Heart left ventricle (tissue), 16 donors: ENCODE results near the gene C3orf49. TPM values are rescaled to one million over a fixed set of nuclear protein-coding genes. Genes with fewer than 3 reads are reported as not detected.
A peak's percentile ranks its signal among the peaks of the same experiment; 100 is the strongest.

Source experiments
- ATAC-seq, 4 donors: fragments of 200-7000 bp; cut with Tn5 transposase; one replicate each; pipeline ENCODE4 v1.9.1; 2020 to 2022; ENCODE audit warnings: moderate library complexity in 4 of 4, mild to moderate bottlenecking in 3 of 4, moderate number of reproducible peaks in 1 of 4
- DNase-seq, 5 donors: peaks; one replicate each; pipeline ENCODE4 v3.0.0-alpha.2; 2020
- H3K27ac ChIP-seq, 12 donors: fragments of 200-600 bp; sonication (generic) in 4 of 12; one replicate each; pipeline versions ENCODE4 v1.5.0 to v1.8.0; 2016 to 2022; ENCODE audit warnings: mild to moderate bottlenecking in 2 of 12
- H3K27me3 ChIP-seq, 9 donors: fragments of 200-600 bp; sonication (generic) in 2 of 9; one replicate each; pipeline versions ENCODE4 v1.5.1 to v1.8.0; 2016 to 2022; ENCODE audit warnings: mild to moderate bottlenecking in 3 of 9
- H3K36me3 ChIP-seq, 9 donors: fragments of 200-600 bp; sonication (generic) in 2 of 9; one replicate each; pipeline versions ENCODE4 v1.5.0 to v1.8.0; 2018 to 2022; ENCODE audit warnings: mild to moderate bottlenecking in 2 of 9
- H3K4me1 ChIP-seq, 12 donors: fragments of 200-600 bp; sonication (generic) in 4 of 12; one replicate each; pipeline versions ENCODE4 v1.5.0 to v1.8.0; 2016 to 2022; ENCODE audit warnings: mild to moderate bottlenecking in 3 of 12
- H3K4me3 ChIP-seq, 12 donors: fragments of 200-600 bp; sonication (generic) in 4 of 12; one replicate each; pipeline versions ENCODE4 v1.5.0 to v1.8.0; 2017 to 2022; ENCODE audit warnings: mild to moderate bottlenecking in 9 of 12, moderate library complexity in 4 of 12
- H3K9me3 ChIP-seq, 12 donors: fragments of 200-600 bp; sonication (generic) in 4 of 12; one replicate each; pipeline versions ENCODE4 v1.5.0 to v1.8.0; 2016 to 2022; ENCODE audit warnings: mild to moderate bottlenecking in 1 of 12
- CTCF ChIP-seq, 12 donors: fragments of 200-600 bp; sonication (generic) in 4 of 12; IDR thresholded peaks; one replicate each; pipeline versions ENCODE4 v1.5.0 to v1.8.0; 2018 to 2022; ENCODE audit warnings: antibody characterized with exemption in 12 of 12, mild to moderate bottlenecking in 5 of 12
- POLR2A ChIP-seq, 2 donors: fragments of 450-650 bp; IDR thresholded peaks; one replicate each; pipeline ENCODE4 v1.6.1; 2017; ENCODE audit warnings: antibody characterized with exemption in 2 of 2, mild to moderate bottlenecking in 2 of 2, moderate library complexity in 2 of 2
- WGBS, 4 donors: extraction: QIAGEN DNeasy Blood & Tissue Kit in 2 of 4; methylation state at CpG; one replicate each; pipeline versions ENCODE4 v1.1.5 to v1.1.7; 2013 to 2018; 5-methylcytosine and 5-hydroxymethylcytosine counted together
- intact Hi-C, 10 donors: fragments of 100-400 bp; cut with DNase I; formaldehyde crosslinking; loops; one replicate each; pipeline versions ENCODE4 v1.11.1 to v1.14.2; 2022
- polyA plus RNA-seq, 2 donors: library from polyadenylated mRNA; stranded (reverse); fragments of 200-250 nt; gene quantifications; one replicate each; pipeline ENCODE4 v1.2.3, GENCODE V29; 2013
- total RNA-seq, 9 donors: library from RNA; depleted of rRNA in 2 of 9; stranded (reverse); fragments of >200 nt in 2 of 9; fragmentation: NEBNext Ultra II Directional in 3 of 9; extraction: Animal tissue kit (Norgen Biotek cat#: 25700) in 3 of 9; gene quantifications; one replicate each; pipeline versions ENCODE4 v1.1.0 to v1.2.4, GENCODE V29; 2016 to 2023
- donor health status: ischemic (EF 13 %, LVEDD 7.1; RV severe dilation, severe dysfunction).
- donor health status: healthy with polysubstance abuse.
- donor health status: DM: no; HTN: yes; CAD: no.
- donor health status: DM: no; HTN: no; CAD: no.
- donor health status: ischemic (EF 25% LVEDD 6.9; RV normal size, moderate dysfunction).
- donor health status: ischemic (EF 25% LVEDD 5.7; RV mildly dilated, moderate dysfunction).
- donor health status: healthy.
- donor health status: DM: yes; HTN: yes; CAD: no.
- donor health status: ischemic (EF 35%, LVEDD 5.7; RV mildly dilated, moderate dysfunction).
- donor health status: nonischemic (EF 11% LVEDD 7.7; RV severe dilation, severe dysfunction).
- donor health status: DM: yes; HTN: yes; CAD: no.
- donor health status: PGD.
- donor health status: ischemic (EF 29% LVEDD 5.4; RV normal size, mild dysfunction).
- donor health status: nonischemic (EF 23%, LVEDD 6.1; RV moderate dilation, normal function).

Gene C3orf49
- total and polyA plus RNA-seq, 11 donors = not detected

DNA sequence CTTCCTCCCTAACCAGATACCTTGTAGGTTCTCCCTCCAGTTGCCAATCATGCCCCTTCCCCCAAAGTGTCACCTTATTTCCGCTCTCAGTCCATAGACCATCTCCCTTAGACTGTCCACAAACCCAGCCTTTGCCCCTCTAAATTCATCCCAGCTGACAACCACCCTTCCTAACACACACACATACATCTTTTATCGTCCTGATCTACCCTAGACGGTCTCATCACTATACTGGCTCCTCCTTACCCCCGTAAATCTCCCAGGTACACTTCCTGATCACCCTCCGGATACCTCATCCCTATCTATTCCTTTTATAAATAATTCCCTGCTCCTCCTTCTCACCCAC is 43.7 kb downstream of the C3orf49 start:
- TF ChIP-seq CTCF (IDR thresholded peaks at IDR 0.05) (no peak), POLR2A (IDR thresholded peaks at IDR 0.05) (no peak)
- H3K4me3 ChIP-seq = peak overlapping the region; percentile 61 to 99 (median 96)
- intact Hi-C loops = loop anchor here in 7 of 10 donors (2.0 to 10.0 kb wide), 4 partner anchors 50 to 132 kb away; partner anchors contain the start of gene SCAANT1 (in 5 of the 7)
- WGBS, 4 donors = 26 to 32% (median 28%) methylated on average over 5 of the region's 5 CpGs
- peaks cover 0 to 7% (median 0%) of the 10 kb centered on the region in 9 donors for H3K36me3 ChIP-seq
- DNase-seq = no peak
- peak overlapping the region in 10 of 12 donors; percentile 87 to 96 (median 92) for H3K27ac ChIP-seq
- peak in 1 of 4 donors; percentile 10 for ATAC-seq
- no peaks in the 10 kb centered on the region for H3K27me3 ChIP-seq
- H3K4me1 ChIP-seq = peaks cover 3 to 22% (median 15%) of the 10 kb centered on the region in 12 donors
- no peaks in the 10 kb centered on the region for H3K9me3 ChIP-seq

GRCh38 chr3:63863150-63864007 is 44.3 kb downstream of the C3orf49 start, which contains the start of the genes ATXN7 and THOC7:
Gene ATXN7 (plus strand): TSS chr3:63863867. CDS start chr3:63912599, 48,732 bp downstream.
Gene THOC7 (minus strand): TSS chr3:63863805. CDS start chr3:63863790, 15 bp downstream.
- no peak for TF ChIP-seq POLR2A (IDR thresholded peaks at IDR 0.05)
- no peak for TF ChIP-seq CTCF (IDR thresholded peaks at IDR 0.05)
- peak; percentile 45 to 90 (median 84) for ATAC-seq
- 0 to 1% (median 1%) methylated on average over 36 to 98 of the region's 98 CpGs for WGBS, 4 donors
- Histone ChIP-seq H3K4me1 (peaks cover 3 to 22% (median 15%) of the 10 kb centered on the region in 12 donors), H3K9me3 (no peaks in the 10 kb centered on the region), H3K36me3 (peaks cover 0 to 7% (median 0%) of the 10 kb centered on the region in 9 donors), H3K4me3 (peak within 1 kb of the TSS; percentile 90 to 99 (median 98)), H3K27ac (peak within 1 kb of the TSS; percentile 79 to 96 (median 92)), H3K27me3 (no peaks in the 10 kb centered on the region)
- intact Hi-C loops = loop anchor here in 8 of 10 donors (2.0 to 10.0 kb wide), 5 partner anchors 47 to 131 kb away; partner anchors contain the start of gene SCAANT1 (in 5 of the 8)
- peak; percentile 72 to 87 (median 78) for DNase-seq

- Histone ChIP-seq H3K36me3 (peaks cover 0 to 7% (median 0%) of the 10 kb centered on the region in 9 donors), H3K27ac (peak overlapping the region; percentile 19 to 95 (median 88)), H3K27me3 (no peaks in the 10 kb centered on the region), H3K9me3 (no peaks in the 10 kb centered on the region), H3K4me3 (peak overlapping the region; percentile 89 to 99 (median 96)), H3K4me1 (peaks cover 3 to 22% (median 15%) of the 10 kb centered on the region in 12 donors)
- DNase-seq (peak; percentile 41 to 70 (median 53)), ATAC-seq (peak; percentile 5 to 60 (median 45))
- intact Hi-C loops = loop anchor here in 7 of 10 donors (2.0 to 10.0 kb wide), 4 partner anchors 47 to 131 kb away; partner anchors contain the start of gene SCAANT1 (in 4 of the 7)
- 0 to 1% (median 1%) methylated on average over 17 to 93 of the region's 93 CpGs for WGBS, 4 donors
- TF ChIP-seq CTCF (IDR thresholded peaks at IDR 0.05) (no peak), POLR2A (IDR thresholded peaks at IDR 0.05) (peak in 1 of 2 donors; percentile 19)
These were observed 45.2 kb downstream of the C3orf49 start for GRCh38 chr3:63864008-63864964.
